Fibroblast of lung (primary cell): Measurements from ENCODE around the gene PAQR7.

Source experiments
- EZH2 ChIP-seq: IDR thresholded peaks from 2 replicates; pipeline ENCODE4 v1.5.1; 2012; ENCODE audit warnings: low read length, control low read depth, mild to moderate bottlenecking; ENCODE audit errors: missing control alignments
- TF ChIP-seq, protein P1 (sequence below), 2 donors: IDR thresholded peaks in 1 of 2; conservative IDR thresholded peaks in 1 of 2; 1 replicate in 1 of 2; 2 replicates in 1 of 2; pipeline ENCODE4 v1.5.1; 2011 to 2012; ENCODE audit warnings: low read length in 2 of 2, control low read depth in 1 of 2, inconsistent platforms in 1 of 2, low read depth in 1 of 2, mild to moderate bottlenecking in 1 of 2

DNA sequence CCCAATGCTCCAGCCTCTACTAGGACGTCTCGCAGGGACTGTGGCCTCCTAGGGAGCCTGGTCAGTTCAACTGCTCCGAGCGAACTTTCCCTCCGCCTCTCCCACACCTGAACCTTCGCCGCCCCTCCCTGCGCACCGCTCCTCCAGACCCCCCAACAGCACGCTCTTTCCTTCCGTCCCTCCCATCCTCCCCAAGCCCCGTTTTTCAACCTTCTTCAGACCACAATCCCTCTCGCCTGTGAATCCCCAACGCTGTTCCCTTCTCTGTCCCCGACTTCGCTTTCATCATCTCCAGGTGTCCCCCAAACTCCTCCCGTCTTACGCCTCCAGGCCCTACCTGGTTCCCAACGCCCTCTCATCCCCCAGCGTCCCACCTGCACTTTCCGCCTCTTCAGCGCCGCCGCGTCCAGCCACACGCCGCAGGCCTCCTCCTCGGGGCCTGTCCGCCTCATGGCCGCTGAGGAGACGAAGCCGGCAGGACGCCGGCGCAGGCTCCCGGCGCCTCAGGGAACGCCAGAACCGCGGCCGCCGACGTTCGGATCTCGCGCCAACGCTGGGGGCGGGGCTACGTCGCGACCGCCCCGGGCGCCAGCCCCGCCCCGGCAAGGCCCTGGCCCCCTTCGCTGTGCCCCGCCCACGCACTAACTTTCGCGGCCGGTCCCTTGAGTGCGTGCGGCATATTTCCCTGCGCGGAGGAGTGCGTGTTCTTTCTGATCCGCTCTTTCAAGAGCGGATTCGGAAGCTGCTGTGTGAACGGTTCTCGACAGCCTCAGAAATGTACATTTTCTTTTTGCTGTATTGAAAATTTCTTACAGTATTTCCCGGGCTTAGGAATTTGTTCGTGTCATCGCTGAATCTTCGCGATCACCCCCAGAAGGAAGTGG, 16.4 kb downstream of the PAQR7 start, which contains the start of gene AUNIP:
- TF ChIP-seq, protein P1, sequence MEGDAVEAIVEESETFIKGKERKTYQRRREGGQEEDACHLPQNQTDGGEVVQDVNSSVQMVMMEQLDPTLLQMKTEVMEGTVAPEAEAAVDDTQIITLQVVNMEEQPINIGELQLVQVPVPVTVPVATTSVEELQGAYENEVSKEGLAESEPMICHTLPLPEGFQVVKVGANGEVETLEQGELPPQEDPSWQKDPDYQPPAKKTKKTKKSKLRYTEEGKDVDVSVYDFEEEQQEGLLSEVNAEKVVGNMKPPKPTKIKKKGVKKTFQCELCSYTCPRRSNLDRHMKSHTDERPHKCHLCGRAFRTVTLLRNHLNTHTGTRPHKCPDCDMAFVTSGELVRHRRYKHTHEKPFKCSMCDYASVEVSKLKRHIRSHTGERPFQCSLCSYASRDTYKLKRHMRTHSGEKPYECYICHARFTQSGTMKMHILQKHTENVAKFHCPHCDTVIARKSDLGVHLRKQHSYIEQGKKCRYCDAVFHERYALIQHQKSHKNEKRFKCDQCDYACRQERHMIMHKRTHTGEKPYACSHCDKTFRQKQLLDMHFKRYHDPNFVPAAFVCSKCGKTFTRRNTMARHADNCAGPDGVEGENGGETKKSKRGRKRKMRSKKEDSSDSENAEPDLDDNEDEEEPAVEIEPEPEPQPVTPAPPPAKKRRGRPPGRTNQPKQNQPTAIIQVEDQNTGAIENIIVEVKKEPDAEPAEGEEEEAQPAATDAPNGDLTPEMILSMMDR (conservative IDR thresholded peaks at IDR 0.05 in 1 of 2, IDR thresholded peaks at IDR 0.05 in 1 of 2; ENCODE audit: low read depth in 1 of 2, low read length in 2 of 2): no peak
- TF ChIP-seq EZH2: no peak
